ENCODE results near the gene PTPN3. TPM values are rescaled to one million over a fixed set of nuclear protein-coding genes. Genes with fewer than 3 reads are reported as not detected.
A peak's percentile ranks its signal among the peaks of the same experiment; 100 is the strongest.

PTPN3 gene
- total and polyA plus RNA-seq, 9 of the 15 experiments (the other 6 are each of a cell fraction or from before 2014, with no cell fraction given): 0.02 TPM; not detected in 8

- no peak overlapping the region for H3K4me3 ChIP-seq
- ChIA-PET POLR2A (interaction anchor here (0.6 to 0.7 kb wide), 2 partner anchors 93 to 997 kb away, joined by 3 to 4 read pairs; no protein-coding TSS in a partner anchor), CTCF (ENCODE audit: low intra/inter-chr PET ratio) (interaction anchor here (1.4 kb wide), 1 partner anchor 8 kb away, joined by 3 read pairs; no protein-coding TSS in a partner anchor)
- intact Hi-C loops (cut with micrococcal nuclease) (no loop called here), in situ Hi-C loops (cut with MboI) (no loop called here)
- no peaks in the 10 kb centered on the region; the same call in 1 of the 2 replicates for H4K20me1 ChIP-seq (replicated peaks; ENCODE audit: control insufficient read depth, insufficient read depth, low read length)
- WGBS (ENCODE audit: insufficient coverage, low coverage, missing lambda C conversion rate): under 1% methylated on average over 12 of the region's 12 CpGs
- no peaks in the 10 kb centered on the region for H3K9me3 ChIP-seq (replicated peaks; ENCODE audit: control insufficient read depth, insufficient read depth, low read depth, low read length)
- no peak overlapping the region for H2AFZ ChIP-seq (ENCODE audit: low read depth, low read length)
- TF ChIP-seq CEBPB (tag; IDR thresholded peaks at IDR 0.05): no peak
- TF ChIP-seq FOXM1 (IDR thresholded peaks at IDR 0.05; ENCODE audit: low read depth): no peak
- TF ChIP-seq FOXM1 (CRISPR knock-in tag; IDR thresholded peaks at IDR 0.05; ENCODE audit: low read depth): no peak
- TF ChIP-seq FOXA3 (CRISPR knock-in tag; conservative IDR thresholded peaks at IDR 0.05 in 1 of 2, IDR thresholded peaks at IDR 0.05 in 1 of 2): no peak
- TF ChIP-seq TCF7L2 (IDR thresholded peaks at IDR 0.05; ENCODE audit: low read depth, low read length): no peak
- TF ChIP-seq SAP30 (IDR thresholded peaks at IDR 0.05; ENCODE audit: borderline replicate concordance, insufficient read depth, low read depth, low read length, poor library complexity, severe bottlenecking): no peak
- TF ChIP-seq CTCF (IDR thresholded peaks at IDR 0.05 in 2 of 3, conservative IDR thresholded peaks at IDR 0.05 in 1 of 3; ENCODE audit: insufficient read depth in 2 of 3, low read depth in 1 of 3, low read length in 3 of 3): peak; percentile 32 to 56 (median 51)
- H3K36me3 ChIP-seq (ENCODE audit: control insufficient read depth, insufficient read depth, low read length): no peaks in the 10 kb centered on the region
- FAIRE-seq (no peak), ATAC-seq (peak; percentile 92), DNase-seq (ENCODE audit: extremely low read depth in 1 of 4, low spot score in 3 of 4) (peak; percentile 20 to 48 (median 28))
- no peaks in the 10 kb centered on the region for H3K79me2 ChIP-seq (ENCODE audit: control insufficient read depth, insufficient read depth, low read length)
- no peak overlapping the region for H3K9ac ChIP-seq (ENCODE audit: insufficient read depth in 1 of 2, low read depth in 2 of 2, low read length in 2 of 2)
- BruUV-seq (replicated peaks): no TSS peak
- H3K4me1 ChIP-seq (replicated peaks in 1 of 2; ENCODE audit: control insufficient read depth in 2 of 2, insufficient read depth in 2 of 2, low read length in 2 of 2): no peaks in the 10 kb centered on the region
- no peak overlapping the region for H3K4me2 ChIP-seq (ENCODE audit: insufficient read depth, low read length)
- no peak overlapping the region for H3K27ac ChIP-seq (ENCODE audit: extremely low read depth, low read depth, low read length)
- peaks cover 15 to 45% of the 10 kb centered on the region in 2 experiments for H3K27me3 ChIP-seq (ENCODE audit: control insufficient read depth in 2 of 2, insufficient read depth in 2 of 2, low read length in 2 of 2)
- H3K9me1 ChIP-seq (ENCODE audit: control insufficient read depth, insufficient read depth, low read length): no peaks in the 10 kb centered on the region
Measured at GRCh38 chr9:109409773-109410397, 88.2 kb downstream of the PTPN3 start.
